HG03457 (cell line): ENCODE results near the gene STX2.
"Not testable (repeated sequence)": the region's sequence is repeated elsewhere in the genome, so short reads cannot be mapped to it uniquely, and the experiment has no call there.

Experiments used
- ATAC-seq: cut with Tn5 transposase; IDR thresholded peaks from one replicate; pipeline ENCODE4 v1.9.1; 2021; ENCODE audit warnings: moderate number of reproducible peaks; ENCODE audit not compliant: unreplicated experiment

STX2 gene

GRCh38 chr12:130870442-130871285 lies 31.6 kb upstream of the STX2 start:
- peak; percentile 43 for ATAC-seq

- ATAC-seq, result no peak
Measured at GRCh38 chr12:130868412-130868811, 29.4 kb upstream of the STX2 start.

- no peak for ATAC-seq
Measured at GRCh38 chr12:130863298-130863697, 24.2 kb upstream of the STX2 start.

GRCh38 chr12:130862771-130863170 lies 23.7 kb upstream of the STX2 start:
- not testable (repeated sequence) for ATAC-seq

GRCh38 chr12:130862161-130862560 lies 23.1 kb upstream of the STX2 start:
- ATAC-seq, result no peak

GRCh38 chr12:130860311-130860710 lies 21.3 kb upstream of the STX2 start:
- no peak for ATAC-seq

GRCh38 chr12:130859161-130859560 lies 20.1 kb upstream of the STX2 start:
- ATAC-seq, result no peak

GRCh38 chr12:130858084-130858483 lies 19.0 kb upstream of the STX2 start:
- ATAC-seq, result no peak

- ATAC-seq, result no peak
Measured at GRCh38 chr12:130856088-130856487, 17.0 kb upstream of the STX2 start.

- no peak for ATAC-seq
Measured at GRCh38 chr12:130850418-130851021, 11.5 kb upstream of the STX2 start.

- ATAC-seq, result no peak
Measured at GRCh38 chr12:130849561-130850417, 10.7 kb upstream of the STX2 start.

- not testable (repeated sequence) for ATAC-seq
Measured at GRCh38 chr12:130848785-130849305, 9.8 kb upstream of the STX2 start.

- not testable (repeated sequence) for ATAC-seq
Measured at GRCh38 chr12:130848105-130848504, 9.1 kb upstream of the STX2 start.

GRCh38 chr12:130847112-130847511 lies 8.1 kb upstream of the STX2 start:
- ATAC-seq, result no peak

GRCh38 chr12:130846369-130846768 lies 7.3 kb upstream of the STX2 start:
- no peak for ATAC-seq

GRCh38 chr12:130839770-130840404 lies 837 bp upstream of the STX2 start:
- ATAC-seq, result no peak

GRCh38 chr12:130838284-130838950 lies 633 bp downstream of the STX2 start:
- peak; percentile 18 for ATAC-seq

GRCh38 chr12:130835436-130835835 lies 3.6 kb downstream of the STX2 start:
- no peak for ATAC-seq

GRCh38 chr12:130835011-130835410 lies 4.0 kb downstream of the STX2 start:
- ATAC-seq, result no peak

- ATAC-seq, result no peak
Measured at GRCh38 chr12:130832561-130833209, 6.4 kb downstream of the STX2 start.
